VCaP (cell line): ENCODE results near the gene RET.

Source experiments
- H3K27ac ChIP-seq: fragments of 450-650 bp; 2 replicates; pipeline ENCODE4 v1.5.1; 2017
- CTCF ChIP-seq: fragments of 450-650 bp; conservative IDR thresholded peaks from 2 replicates; pipeline ENCODE4 v1.5.1; 2017; ENCODE audit warnings: mild to moderate bottlenecking, moderate library complexity

The RET gene

GRCh38 chr10:43116596-43116995 is 39.7 kb downstream of the RET start:
- no peak for TF ChIP-seq CTCF
- H3K27ac ChIP-seq, result no peak overlapping the region

- no peak for TF ChIP-seq CTCF
- no peak overlapping the region for H3K27ac ChIP-seq
Measured at GRCh38 chr10:43117031-43117776, 40.3 kb downstream of the RET start.

DNA sequence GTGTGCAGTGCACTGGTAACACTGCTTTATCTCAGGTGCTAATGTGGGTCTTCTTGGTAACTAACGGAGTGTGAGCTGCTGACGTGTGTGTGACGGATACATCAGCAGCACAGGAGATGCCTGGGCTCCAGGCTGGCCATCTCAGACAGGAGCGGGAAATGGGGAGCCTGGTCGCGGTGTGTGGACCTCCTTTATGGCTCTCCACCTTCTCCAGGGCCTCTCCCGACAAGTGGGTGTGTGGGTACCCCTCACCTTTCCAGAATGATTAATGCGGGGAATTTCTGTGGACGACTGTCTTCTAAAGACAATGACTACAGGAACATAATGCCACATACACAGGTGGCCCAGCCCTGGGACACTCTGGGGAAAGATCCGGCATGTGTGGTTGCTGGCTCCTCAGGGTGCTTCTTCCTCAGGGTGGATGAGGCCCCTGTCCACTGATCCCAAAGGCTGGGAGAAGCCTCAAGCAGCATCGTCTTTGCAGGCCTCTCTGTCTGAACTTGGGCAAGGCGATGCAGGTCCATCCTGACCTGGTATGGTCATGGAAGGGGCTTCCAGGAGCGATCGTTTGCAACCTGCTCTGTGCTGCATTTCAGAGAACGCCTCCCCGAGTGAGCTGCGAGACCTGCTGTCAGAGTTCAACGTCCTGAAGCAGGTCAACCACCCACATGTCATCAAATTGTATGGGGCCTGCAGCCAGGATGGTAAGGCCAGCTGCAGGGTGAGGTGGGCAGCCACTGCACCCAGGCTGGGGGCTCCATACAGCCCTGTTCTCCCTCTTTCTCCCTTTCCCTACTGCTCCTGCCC is 41.1 kb downstream of the RET start:
- TF ChIP-seq CTCF, result no peak
- H3K27ac ChIP-seq, result no peak overlapping the region

GRCh38 chr10:43118631-43119415 is 42.0 kb downstream of the RET start:
- no peak overlapping the region for H3K27ac ChIP-seq
- TF ChIP-seq CTCF, result no peak

DNA sequence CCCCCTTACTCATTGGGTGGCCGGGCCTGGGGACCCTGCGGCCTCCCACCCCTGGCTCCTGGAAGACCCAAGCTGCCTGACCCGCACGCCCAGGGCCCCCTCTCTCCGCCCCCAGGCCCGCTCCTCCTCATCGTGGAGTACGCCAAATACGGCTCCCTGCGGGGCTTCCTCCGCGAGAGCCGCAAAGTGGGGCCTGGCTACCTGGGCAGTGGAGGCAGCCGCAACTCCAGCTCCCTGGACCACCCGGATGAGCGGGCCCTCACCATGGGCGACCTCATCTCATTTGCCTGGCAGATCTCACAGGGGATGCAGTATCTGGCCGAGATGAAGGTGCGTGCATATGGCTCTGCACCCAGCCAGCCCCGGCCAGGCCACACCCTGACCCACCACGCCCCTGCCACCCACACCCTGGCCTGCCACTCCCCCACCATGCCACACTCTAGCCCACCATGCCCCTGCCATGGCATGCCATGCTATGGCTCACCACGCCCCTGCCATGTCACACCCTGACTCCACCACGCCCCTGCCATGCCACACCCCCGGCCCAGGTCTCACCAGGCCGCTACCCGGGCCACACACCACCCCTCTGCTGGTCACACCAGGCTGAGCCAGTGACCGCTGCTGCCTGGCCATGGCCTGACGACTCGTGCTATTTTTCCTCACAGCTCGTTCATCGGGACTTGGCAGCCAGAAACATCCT is 42.7 kb downstream of the RET start:
- H3K27ac ChIP-seq, result no peak overlapping the region
- TF ChIP-seq CTCF, result no peak

DNA sequence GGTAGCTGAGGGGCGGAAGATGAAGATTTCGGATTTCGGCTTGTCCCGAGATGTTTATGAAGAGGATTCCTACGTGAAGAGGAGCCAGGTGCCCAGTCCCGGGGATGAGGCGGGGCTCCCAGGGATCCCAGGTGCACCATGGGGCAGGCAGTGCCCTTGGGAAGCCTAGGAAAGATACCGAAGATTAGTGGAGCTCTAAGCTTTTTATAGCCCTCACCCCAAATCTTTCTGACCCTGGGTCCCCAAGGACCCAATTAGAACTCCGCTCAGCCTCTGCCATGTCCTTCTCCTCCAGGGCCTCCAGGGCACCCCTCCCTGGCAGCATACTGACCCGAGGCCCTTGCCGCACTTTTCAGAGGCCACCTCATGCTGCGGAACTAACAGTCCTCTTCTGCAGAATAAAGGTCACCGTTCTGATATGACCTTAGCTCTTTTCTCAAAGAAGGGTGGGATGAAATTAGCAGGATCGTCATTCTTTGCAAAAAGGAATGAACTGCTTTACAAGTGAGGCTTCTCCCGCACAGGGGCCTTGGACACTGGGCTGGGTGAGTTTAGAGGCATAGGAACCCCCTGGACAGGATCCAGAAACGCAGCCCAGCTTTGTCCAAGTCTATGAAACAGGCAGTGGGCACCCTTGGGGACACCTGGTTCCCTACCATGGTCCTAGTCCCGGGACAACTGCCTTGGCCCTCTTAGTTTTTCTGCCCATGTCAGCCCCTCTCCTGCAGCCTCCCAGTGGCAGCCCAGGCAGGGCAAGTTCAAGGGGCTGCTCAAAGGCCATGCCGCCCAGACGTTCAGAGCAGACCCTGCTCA is 43.5 kb downstream of the RET start:
- no peak for TF ChIP-seq CTCF
- H3K27ac ChIP-seq, result no peak overlapping the region
